ENCODE measurements around the gene WDR37.

- peak in 1 of 4 experiments; percentile 20 for TF ChIP-seq CTCF (IDR thresholded peaks at IDR 0.05)
- TF ChIP-seq POLR2A (IDR thresholded peaks at IDR 0.05), result peak; percentile 88
- TF ChIP-seq POLR2AphosphoS5 (IDR thresholded peaks at IDR 0.05), result peak; percentile 80
Measured at GRCh38 chr10:1048732-1049424, 7.3 kb upstream of the WDR37 start, which contains the start of gene IDI1.

Measured in prostate gland (tissue), 2 donors.